ENCODE data around the gene CRELD2. TPM values are rescaled to one million over a fixed set of nuclear protein-coding genes. Genes with fewer than 3 reads are reported as not detected.

The CRELD2 gene
- total RNA-seq, 4 donors from 2014 or later, result 32.0 to 38.2 (median 34.2) TPM

GRCh38 chr22:49972163-49973017 is 54.0 kb downstream of the CRELD2 start:
- no peaks in the 10 kb centered on the region for H3K9me3 ChIP-seq
- peak overlapping the region in 3 of 4 donors; percentile 88 to 98 (median 94) for H3K27ac ChIP-seq (replicated peaks in 1 of 4)
- DNase-seq (ENCODE audit: extremely low spot score), result no peak
- no peaks in the 10 kb centered on the region for H3K27me3 ChIP-seq
- WGBS, result 37% methylated on average over 36 of the region's 45 CpGs
- no peaks in the 10 kb centered on the region for H3K36me3 ChIP-seq
- peak overlapping the region; percentile 61 to 69 (median 64) for H3K4me3 ChIP-seq
- intact Hi-C loops (cut with DNase I), result loop anchor here (5.0 kb wide), 1 partner anchor 40 kb away; no protein-coding TSS in a partner anchor
- no peak for TF ChIP-seq POLR2A (IDR thresholded peaks at IDR 0.05; ENCODE audit: low read depth)
- H3K4me1 ChIP-seq, result peaks cover 41 to 60% (median 50%) of the 10 kb centered on the region in 4 donors

- Histone ChIP-seq H3K27me3 (no peaks in the 10 kb centered on the region), H3K4me3 (no peak overlapping the region), H3K9me3 (no peaks in the 10 kb centered on the region), H3K27ac (replicated peaks in 1 of 4) (no peak overlapping the region), H3K36me3 (no peaks in the 10 kb centered on the region), H3K4me1 (peaks cover 32 to 51% (median 42%) of the 10 kb centered on the region in 4 donors)
- intact Hi-C loops (cut with DNase I), result loop anchor here (5.0 kb wide), 1 partner anchor 41 kb away; no protein-coding TSS in a partner anchor
- WGBS, result 83% methylated on average over 5 of the region's 5 CpGs
- DNase-seq (ENCODE audit: extremely low spot score), result no peak
- TF ChIP-seq POLR2AphosphoS5 (IDR thresholded peaks at IDR 0.05) (no peak), CTCF (IDR thresholded peaks at IDR 0.05) (no peak), POLR2A (IDR thresholded peaks at IDR 0.05; ENCODE audit: low read depth) (no peak), EP300 (IDR thresholded peaks at IDR 0.05) (no peak)
Observed at GRCh38 chr22:49973018-49973961, 54.9 kb downstream of the CRELD2 start.

- Histone ChIP-seq H3K4me1 (peaks cover 18 to 26% (median 24%) of the 10 kb centered on the region in 4 donors), H3K27ac (replicated peaks in 1 of 4) (peak overlapping the region; percentile 13 to 62 (median 48)), H3K36me3 (no peaks in the 10 kb centered on the region), H3K9me3 (peaks cover 0 to 15% (median 0%) of the 10 kb centered on the region in 4 donors), H3K4me3 (no peak overlapping the region), H3K27me3 (no peaks in the 10 kb centered on the region)
- intact Hi-C loops (cut with DNase I), result no loop called here
- no peak for DNase-seq (ENCODE audit: extremely low spot score)
- 47% methylated on average over 16 of the region's 17 CpGs for WGBS
- no peak for TF ChIP-seq EP300 (IDR thresholded peaks at IDR 0.05)
- no peak for TF ChIP-seq CTCF (IDR thresholded peaks at IDR 0.05)
- no peak for TF ChIP-seq POLR2AphosphoS5 (IDR thresholded peaks at IDR 0.05)
- no peak for TF ChIP-seq POLR2A (IDR thresholded peaks at IDR 0.05; ENCODE audit: low read depth)
Observed at GRCh38 chr22:49975543-49976389, 57.3 kb downstream of the CRELD2 start.

- peak overlapping the region in 2 of 4 donors; percentile 13 to 62 for H3K27ac ChIP-seq (replicated peaks in 1 of 4)
- H3K36me3 ChIP-seq, result no peaks in the 10 kb centered on the region
- H3K9me3 ChIP-seq, result peaks cover 0 to 15% (median 0%) of the 10 kb centered on the region in 4 donors
- WGBS, result 60% methylated on average over 15 of the region's 15 CpGs
- DNase-seq (ENCODE audit: extremely low spot score), result no peak
- TF ChIP-seq POLR2AphosphoS5 (IDR thresholded peaks at IDR 0.05), result no peak
- TF ChIP-seq POLR2A (IDR thresholded peaks at IDR 0.05; ENCODE audit: low read depth), result no peak
- no peak for TF ChIP-seq CTCF (IDR thresholded peaks at IDR 0.05)
- TF ChIP-seq EP300 (IDR thresholded peaks at IDR 0.05), result no peak
- intact Hi-C loops (cut with DNase I), result no loop called here
- peaks cover 9 to 17% (median 15%) of the 10 kb centered on the region in 4 donors for H3K4me1 ChIP-seq
- H3K4me3 ChIP-seq, result no peak overlapping the region
- peaks cover 0 to 8% (median 0%) of the 10 kb centered on the region in 4 donors for H3K27me3 ChIP-seq
Observed at GRCh38 chr22:49976439-49977175, 58.2 kb downstream of the CRELD2 start.

Small RNAs within 50 kb of the gene (small RNA-seq; reads per million reads assigned to genes)
- 0 to 0.34 (median 0.08) reads per million in 3 donors for gene MIR6821

Other genes starting within 250 kb of the CRELD2 start
- 10 to 100 TPM; 36.5 to 54.1 (median 51.4) TPM for gene BRD1, start 90.8 kb upstream of the CRELD2 start, total RNA-seq
- gene ZBED4, start 64.8 kb upstream of the CRELD2 start, total RNA-seq, result 10 to 100 TPM in 1 of 4 donors, 1 to 10 TPM in 3; 6.6 to 11.1 (median 9.5) TPM
- 10 to 100 TPM; 17.7 to 28.0 (median 23.8) TPM for gene ALG12, start 196 bp upstream of the CRELD2 start, total RNA-seq
- gene PIM3, start 42.1 kb downstream of the CRELD2 start, total RNA-seq, result 100 to 1,000 TPM in 1 of 4 donors, 10 to 100 TPM in 3; 36.1 to 106 (median 56.5) TPM
- gene IL17REL, start 94.1 kb downstream of the CRELD2 start, total RNA-seq, result not detected
- not detected for gene TTLL8, start 139.7 kb downstream of the CRELD2 start, total RNA-seq
- gene MLC1, start 166.8 kb downstream of the CRELD2 start, total RNA-seq, result under 1 TPM in 3 of 4 donors, not detected in 1; 0.13 to 0.17 (median 0.17) TPM
- under 1 TPM; 0.23 to 0.83 (median 0.40) TPM for gene MOV10L1, start 171.4 kb downstream of the CRELD2 start, total RNA-seq